Myocyte (in vitro differentiated cells): ENCODE measurements around the gene AP1B1. TPM values are rescaled to one million over a fixed set of nuclear protein-coding genes. Genes with fewer than 3 reads are reported as not detected.

Experiments used
- DNase-seq: peaks from one replicate; pipeline ENCODE4 v3.0.0-alpha.2; 2012; ENCODE audit warnings: low read depth
- microRNA-seq: library from miRNA; unstranded; fragments of <30 nt; microRNA quantifications from one replicate; pipeline ENCODE4, GENCODE V29; 2016
- total RNA-seq: library from RNA; depleted of rRNA; stranded (reverse); fragments of >200 nt; gene quantifications from 2 replicates; pipeline ENCODE4 v1.2.3, GENCODE V29; 2014

AP1B1 gene
- total RNA-seq, 1 donor from 2014 or later, result 39.9 TPM

GRCh38 chr22:29301716-29302401 lies 86.5 kb downstream of the AP1B1 start:
- no peak for DNase-seq

GRCh38 chr22:29300807-29301601 lies 87.4 kb downstream of the AP1B1 start:
- no peak for DNase-seq

- DNase-seq, result no peak
These were observed 87.9 kb downstream of the AP1B1 start for GRCh38 chr22:29300467-29300806.

DNA sequence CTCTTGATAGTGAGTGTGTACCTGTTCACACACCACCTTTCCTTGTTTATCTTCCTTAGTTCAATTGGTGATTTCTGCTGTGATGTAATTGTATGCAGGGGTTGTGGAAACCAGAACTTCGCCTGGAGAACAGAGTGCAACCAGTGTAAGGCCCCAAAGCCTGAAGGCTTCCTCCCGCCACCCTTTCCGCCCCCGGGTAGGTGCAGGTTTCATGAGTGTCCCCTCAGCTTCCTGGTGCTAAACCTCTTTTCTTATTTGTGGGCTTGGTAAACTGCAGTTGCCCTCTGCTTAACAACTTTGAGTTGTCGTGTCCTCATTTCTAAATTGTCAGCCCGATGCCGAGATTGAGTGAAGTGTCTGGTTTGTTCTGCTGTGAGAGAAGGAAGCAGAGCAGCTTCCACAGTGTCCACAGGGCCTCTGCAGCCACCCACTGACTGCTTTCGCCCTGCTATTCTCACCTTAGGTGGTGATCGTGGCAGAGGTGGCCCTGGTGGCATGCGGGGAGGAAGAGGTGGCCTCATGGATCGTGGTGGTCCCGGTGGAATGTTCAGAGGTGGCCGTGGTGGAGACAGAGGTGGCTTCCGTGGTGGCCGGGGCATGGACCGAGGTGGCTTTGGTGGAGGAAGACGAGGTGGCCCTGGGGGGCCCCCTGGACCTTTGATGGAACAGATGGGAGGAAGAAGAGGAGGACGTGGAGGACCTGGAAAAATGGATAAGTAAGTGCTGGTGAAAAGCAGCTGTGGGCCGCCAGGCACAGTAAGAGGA lies 89.1 kb downstream of the AP1B1 start:
- no peak for DNase-seq

GRCh38 chr22:29298641-29299040 lies 89.7 kb downstream of the AP1B1 start:
- no peak for DNase-seq

DNA sequence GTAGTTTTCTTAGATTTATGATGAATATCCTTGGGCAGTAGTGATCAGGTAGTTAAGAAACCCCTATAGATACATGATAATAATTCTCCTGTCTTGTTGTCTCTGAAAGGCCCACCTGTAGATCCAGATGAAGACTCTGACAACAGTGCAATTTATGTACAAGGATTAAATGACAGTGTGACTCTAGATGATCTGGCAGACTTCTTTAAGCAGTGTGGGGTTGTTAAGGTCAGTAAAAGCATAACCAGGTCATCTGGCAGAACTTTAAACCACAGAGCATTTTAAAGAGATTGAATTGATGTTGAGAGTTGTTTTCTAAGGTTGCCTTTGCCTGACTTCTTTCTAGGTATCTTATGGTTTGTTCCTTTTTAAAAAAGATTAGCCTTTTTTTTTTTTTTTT lies 96.0 kb downstream of the AP1B1 start:
- no peak for DNase-seq

GRCh38 chr22:29291215-29291614 lies 97.2 kb downstream of the AP1B1 start:
- DNase-seq, result no peak

DNA sequence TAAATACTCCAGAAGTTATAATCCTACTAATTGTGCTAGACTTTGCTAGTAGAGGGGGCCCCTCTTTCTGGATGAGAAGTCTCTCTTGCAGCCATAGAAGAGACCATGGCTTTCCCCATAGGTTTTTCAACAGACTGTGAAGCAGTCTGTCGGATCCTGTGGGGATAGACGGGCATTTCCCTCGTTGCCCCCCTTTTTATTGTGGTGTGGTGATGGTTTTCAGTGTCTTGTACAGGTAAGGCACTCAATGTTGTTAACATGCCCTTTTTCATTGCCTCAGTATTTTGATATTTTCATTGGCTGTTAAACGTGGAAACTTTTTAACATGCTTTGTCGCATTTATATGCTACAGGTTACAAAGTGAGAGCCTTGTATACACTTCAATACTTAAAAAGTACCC lies 98.3 kb downstream of the AP1B1 start:
- DNase-seq, result no peak

DNA sequence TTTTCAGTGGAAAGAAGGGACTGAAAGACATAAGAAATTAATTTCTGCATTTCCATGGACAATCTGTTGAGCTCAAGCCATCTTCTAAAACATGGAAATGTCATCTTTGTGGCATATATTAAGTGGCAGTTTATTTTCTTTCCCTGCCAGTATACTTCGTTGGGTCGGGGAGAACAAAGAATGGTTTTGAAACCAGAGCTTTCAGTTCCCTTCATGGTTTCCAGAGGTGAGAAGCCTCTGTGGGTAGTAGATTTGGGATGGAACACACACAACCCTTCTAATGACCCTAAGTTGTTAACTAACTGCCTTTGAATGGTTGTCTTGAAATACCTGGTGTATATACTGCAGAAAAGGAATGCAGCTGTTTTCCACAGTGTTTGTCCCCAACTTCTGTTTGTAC lies 99.5 kb downstream of the AP1B1 start:
- DNase-seq, result no peak

GRCh38 chr22:29284196-29284595 lies 104.2 kb downstream of the AP1B1 start:
- DNase-seq, result no peak

DNA sequence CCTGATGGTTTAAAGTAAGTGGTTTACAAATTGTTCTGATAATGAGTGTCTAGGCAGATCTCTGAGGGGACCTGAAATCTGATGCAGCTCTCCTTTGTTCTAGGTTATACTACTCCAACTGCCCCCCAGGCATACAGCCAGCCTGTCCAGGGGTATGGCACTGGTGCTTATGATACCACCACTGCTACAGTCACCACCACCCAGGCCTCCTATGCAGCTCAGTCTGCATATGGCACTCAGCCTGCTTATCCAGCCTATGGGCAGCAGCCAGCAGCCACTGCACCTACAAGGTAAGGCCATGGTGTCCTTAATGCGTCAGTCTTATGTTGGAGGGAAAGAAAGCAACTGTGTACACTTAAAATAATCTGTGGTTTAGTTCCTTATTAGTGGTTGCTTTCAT lies 110.4 kb downstream of the AP1B1 start:
- DNase-seq, result no peak

Small RNA genes lying within 50 kb of the gene (microRNA-seq; reads per million reads assigned to microRNA genes)
- 2.1 reads per million, percentile 7 among the genes with 10 or more reads in this experiment for gene MIR3653

Other genes starting within 250 kb of the AP1B1 start
- gene EMID1, start 182.7 kb downstream of the AP1B1 start, total RNA-seq, result 2.3 and 4.0 TPM in 2 replicates
- 47.7 and 48.4 TPM in 2 replicates for gene RHBDD3, start 120.6 kb downstream of the AP1B1 start, total RNA-seq
- 232 and 242 TPM in 2 replicates for gene EWSR1, start 120.3 kb downstream of the AP1B1 start, total RNA-seq
- 20.4 and 34.9 TPM in 2 replicates for gene GAS2L1, start 81.9 kb downstream of the AP1B1 start, total RNA-seq
- 2.5 and 9.5 TPM in 2 replicates for gene RASL10A, start 72.9 kb downstream of the AP1B1 start, total RNA-seq
- not detected in 2 replicates for gene RFPL1, start 50.0 kb upstream of the AP1B1 start, total RNA-seq
- gene NEFH, start 91.6 kb upstream of the AP1B1 start, total RNA-seq, result 1.8 and 2.0 TPM in 2 replicates
- 28.7 and 34.9 TPM in 2 replicates for gene THOC5, start 165.2 kb upstream of the AP1B1 start, total RNA-seq
- gene NIPSNAP1, start 192.5 kb upstream of the AP1B1 start, total RNA-seq, result 15.2 and 22.4 TPM in 2 replicates
- 71.1 and 77.8 TPM in 2 replicates for gene NF2, start 215.1 kb upstream of the AP1B1 start, total RNA-seq